Stomach (tissue), 9 donors: ENCODE data around the gene NAV2. TPM values are rescaled to one million over a fixed set of nuclear protein-coding genes. Genes with fewer than 3 reads are reported as not detected.

Experiments used
- DNase-seq, 2 donors: peaks; one replicate each; pipeline versions ENCODE4 v3.0.0 to v3.0.0-alpha.2; 2013 to 2019
- H3K27ac ChIP-seq, 5 donors: fragments of 200-600 bp in 4 of 5; sonication (generic) in 4 of 5; one replicate each; pipeline ENCODE4 v1.5.1; 2013 to 2019; ENCODE audit warnings: mild to moderate bottlenecking in 1 of 5, moderate library complexity in 1 of 5
- H3K27me3 ChIP-seq, 3 donors: fragments of 200-600 bp; sonication (generic); one replicate each; pipeline ENCODE4 v1.5.1; 2017 to 2019; ENCODE audit warnings: mixed run types in 1 of 3
- H3K36me3 ChIP-seq, 4 donors: fragments of 200-600 bp; sonication (generic); 1 replicate in 3 of 4; 2 replicates in 1 of 4; pipeline ENCODE4 v1.5.1; 2016 to 2019
- H3K4me1 ChIP-seq, 4 donors: fragments of 200-600 bp; sonication (generic); one replicate each; pipeline ENCODE4 v1.5.1; 2016 to 2019
- H3K4me3 ChIP-seq, 4 donors: fragments of 200-600 bp; sonication (generic) in 3 of 4; one replicate each; pipeline ENCODE4 v1.5.1; 2016 to 2019; ENCODE audit warnings: mild to moderate bottlenecking in 1 of 4
- H3K9me3 ChIP-seq, 4 donors: fragments of 200-600 bp; sonication (generic); one replicate each; pipeline ENCODE4 v1.5.1; 2016 to 2019
- CTCF ChIP-seq, 7 experiments: fragments of 450-650 bp in 4 of 7; fragments of 200-600 bp in 3 of 7; sonication (generic) in 3 of 7; IDR thresholded peaks; one replicate each; pipeline ENCODE4 v1.5.1; 2016 to 2019; ENCODE audit warnings: antibody characterized with exemption in 7 of 7, control low read depth in 2 of 7, mild to moderate bottlenecking in 1 of 7
- EP300 ChIP-seq: sonication (generic); formaldehyde crosslinking; IDR thresholded peaks from one replicate; pipeline ENCODE4 v1.6.1; 2017; ENCODE audit warnings: antibody characterized with exemption
- POLR2A ChIP-seq, 4 donors: fragments of 450-650 bp; IDR thresholded peaks; one replicate each; pipeline ENCODE4 v1.6.1; 2016; ENCODE audit warnings: antibody characterized with exemption in 4 of 4, control low read depth in 2 of 4, mild to moderate bottlenecking in 1 of 4, moderate library complexity in 1 of 4
- POLR2AphosphoS5 ChIP-seq, 3 donors: sonication (generic); formaldehyde crosslinking; IDR thresholded peaks; one replicate each; pipeline ENCODE4 v1.6.1; 2016; ENCODE audit warnings: antibody characterized with exemption in 3 of 3
- WGBS, 5 donors: extraction: QIAGEN DNeasy Blood & Tissue Kit in 3 of 5; methylation state at CpG; one replicate each; pipeline versions ENCODE4 v1.1.5 to v1.1.7; 2013 to 2018; 5-methylcytosine and 5-hydroxymethylcytosine counted together
- intact Hi-C: fragments of 100-400 bp; cut with DNase I; formaldehyde crosslinking; loops from one replicate; pipeline ENCODE4 v1.15.1; 2023; ENCODE audit warnings: low total_unique reads
- polyA plus RNA-seq, 3 donors: library from polyadenylated mRNA; stranded (reverse); fragments of 200-250 nt; gene quantifications; one replicate each; pipeline ENCODE4 v1.2.3, GENCODE V29; 2013
- total RNA-seq, 5 donors: library from RNA; depleted of rRNA; stranded (reverse); fragments of >200 nt; gene quantifications; one replicate each; pipeline versions ENCODE4 v1.1.0 to v1.2.3, GENCODE V29; 2014 to 2016
- donor health status: healthy with polysubstance abuse.
- donor health status: Bipolar disorder and iron deficiency.
- donor health status: healthy.

Gene NAV2
- total and polyA plus RNA-seq, 8 donors = 1.8 to 92.4 (median 7.9) TPM

GRCh38 chr11:19886498-19886897, 173.9 kb downstream of the NAV2 start:
- intact Hi-C loops = no loop called here
- H3K4me1 ChIP-seq = peaks cover 0 to 8% (median 0%) of the 10 kb centered on the region in 4 donors
- no peaks in the 10 kb centered on the region for H3K27me3 ChIP-seq
- no peak for TF ChIP-seq CTCF (IDR thresholded peaks at IDR 0.05)
- TF ChIP-seq EP300 = no peak
- TF ChIP-seq POLR2AphosphoS5 (IDR thresholded peaks at IDR 0.05) = no peak
- TF ChIP-seq POLR2A (IDR thresholded peaks at IDR 0.05) = no peak
- H3K4me3 ChIP-seq = no peak overlapping the region
- H3K9me3 ChIP-seq = no peaks in the 10 kb centered on the region
- no peak overlapping the region for H3K27ac ChIP-seq
- no peak for DNase-seq
- 80 to 92% (median 82%) methylated on average over 3 of the region's 3 CpGs for WGBS, 5 donors
- H3K36me3 ChIP-seq = peaks cover 7 to 50% (median 40%) of the 10 kb centered on the region in 4 donors

DNA sequence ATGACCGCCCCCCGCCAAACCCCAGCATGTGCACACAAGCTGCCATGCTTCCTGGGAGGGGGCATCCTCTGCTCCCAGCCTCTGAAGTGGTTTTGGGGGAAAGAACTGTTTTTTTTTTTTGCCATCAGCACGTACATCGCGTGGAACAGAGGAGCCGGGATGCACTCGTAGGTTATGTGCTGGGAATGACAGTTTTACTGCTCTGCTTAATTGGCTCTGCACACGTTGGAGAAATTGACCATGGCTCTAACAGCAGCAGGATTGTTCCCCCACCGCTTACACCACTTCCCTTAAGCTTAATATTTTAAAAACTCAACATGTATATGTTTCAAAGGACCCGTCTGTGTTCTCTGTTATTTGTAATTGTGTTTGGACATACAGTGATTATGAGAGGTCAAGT, 175.2 kb downstream of the NAV2 start:
- peaks cover 0 to 8% (median 0%) of the 10 kb centered on the region in 4 donors for H3K4me1 ChIP-seq

GRCh38 chr11:19889531-19889930, 176.9 kb downstream of the NAV2 start:
- Histone ChIP-seq H3K4me3 (no peak overlapping the region), H3K9me3 (no peaks in the 10 kb centered on the region), H3K36me3 (peaks cover 0 to 45% (median 29%) of the 10 kb centered on the region in 4 donors), H3K27ac (no peak overlapping the region), H3K4me1 (peaks cover 0 to 8% (median 0%) of the 10 kb centered on the region in 4 donors), H3K27me3 (no peaks in the 10 kb centered on the region)
- 91 to 95% (median 94%) methylated on average over 5 of the region's 5 CpGs for WGBS, 5 donors
- TF ChIP-seq POLR2A (IDR thresholded peaks at IDR 0.05) = no peak
- TF ChIP-seq EP300 = no peak
- TF ChIP-seq POLR2AphosphoS5 (IDR thresholded peaks at IDR 0.05) = no peak
- TF ChIP-seq CTCF (IDR thresholded peaks at IDR 0.05) = no peak
- DNase-seq = no peak
- intact Hi-C loops = no loop called here

More for the DNA sequence above, 175.2 kb downstream of the NAV2 start:
- TF ChIP-seq POLR2A (IDR thresholded peaks at IDR 0.05) = no peak
- no peak for TF ChIP-seq CTCF (IDR thresholded peaks at IDR 0.05)
- TF ChIP-seq EP300 = no peak
- TF ChIP-seq POLR2AphosphoS5 (IDR thresholded peaks at IDR 0.05) = no peak
- Histone ChIP-seq H3K4me3 (no peak overlapping the region), H3K27ac (no peak overlapping the region), H3K9me3 (no peaks in the 10 kb centered on the region), H3K36me3 (peaks cover 3 to 44% (median 30%) of the 10 kb centered on the region in 4 donors), H3K27me3 (no peaks in the 10 kb centered on the region)
- DNase-seq = no peak
- intact Hi-C loops = no loop called here
- 83 to 96% (median 92%) methylated on average over 10 of the region's 10 CpGs for WGBS, 5 donors

DNA sequence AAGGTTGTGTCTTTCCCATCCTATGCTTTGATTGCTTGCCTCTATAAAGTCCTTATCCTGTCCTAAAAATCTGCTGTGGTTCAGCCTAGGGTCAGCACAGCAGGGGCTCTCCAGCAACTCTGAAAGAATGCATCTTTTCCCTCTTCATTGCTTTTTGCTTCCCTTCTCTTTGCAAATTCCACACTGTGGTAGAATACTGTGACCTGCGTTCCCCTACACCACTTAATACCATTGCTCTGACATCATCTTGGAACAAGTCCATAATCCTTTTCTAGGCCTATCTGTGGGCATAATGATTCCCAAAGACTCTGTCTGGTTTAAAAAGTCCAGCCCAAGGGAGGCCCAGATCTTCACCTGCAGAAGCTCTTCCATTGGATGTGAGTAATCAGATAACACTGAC, 177.7 kb downstream of the NAV2 start:
- no peak overlapping the region for H3K27ac ChIP-seq
- peaks cover 0 to 39% (median 22%) of the 10 kb centered on the region in 4 donors for H3K36me3 ChIP-seq
- intact Hi-C loops = no loop called here
- no peaks in the 10 kb centered on the region for H3K27me3 ChIP-seq
- peak in 1 of 2 donors; percentile 36 for DNase-seq
- no peak overlapping the region for H3K4me3 ChIP-seq
- H3K9me3 ChIP-seq = no peaks in the 10 kb centered on the region
- TF ChIP-seq EP300 = no peak
- no peak for TF ChIP-seq POLR2AphosphoS5 (IDR thresholded peaks at IDR 0.05)
- TF ChIP-seq CTCF (IDR thresholded peaks at IDR 0.05) = no peak
- no peak for TF ChIP-seq POLR2A (IDR thresholded peaks at IDR 0.05)
- WGBS, 5 donors = 47 to 77% (median 65%) methylated on average over 1 of the region's 1 CpG
- peaks cover 0 to 8% (median 0%) of the 10 kb centered on the region in 4 donors for H3K4me1 ChIP-seq
